H1 (cell line): ENCODE measurements around the gene UBAP1L. TPM values are rescaled to one million over a fixed set of nuclear protein-coding genes. Genes with fewer than 3 reads are reported as not detected.
A peak's percentile ranks its signal among the peaks of the same experiment; 100 is the strongest.

Experiments
- CTCF ChIA-PET: fragments of 300-600 bp; sonication (Branson Sonifier 250); formaldehyde crosslinking; loops from one replicate; lab custom pipeline; 2021; ENCODE audit not compliant: partially characterized antibody; lab: Charles Lee
- POLR2A ChIA-PET: fragments of 300-600 bp; sonication (Branson Sonifier 250); formaldehyde crosslinking; loops from one replicate; lab custom pipeline; 2021; ENCODE audit warnings: inconsistent platforms; ENCODE audit not compliant: partially characterized antibody; lab: Charles Lee
- DNase-seq, 2 experiments: peaks; one replicate each; pipeline versions ENCODE4 v3.0.0 to v3.0.0-alpha.2; 2010 to 2022; ENCODE audit warnings: low spot score in 2 of 2, low read depth in 1 of 2, mixed read lengths in 1 of 2
- FAIRE-seq: peaks from 2 replicates; lab custom pipeline; 2011; peaks lifted over from hg19 to GRCh38; lab: Jason Lieb, UNC
- H2AFZ ChIP-seq: 2 replicates; pipeline ENCODE4 v1.8.1; 2012; ENCODE audit warnings: low read length, inconsistent platforms
- H2AK5ac ChIP-seq: 2 replicates; pipeline ENCODE4 v1.6.1; 2013; ENCODE audit warnings: low read depth, low read length
- H2BK120ac ChIP-seq: replicated peaks from 2 replicates; pipeline ENCODE3; 2013; ENCODE audit warnings: low read depth, low read length, inconsistent platforms
- H2BK12ac ChIP-seq: 2 replicates; pipeline ENCODE4 v1.6.1; 2013; ENCODE audit warnings: low read depth, low read length
- H2BK15ac ChIP-seq: 2 replicates; pipeline ENCODE4 v1.6.1; 2013; ENCODE audit warnings: low read length
- H2BK20ac ChIP-seq: 2 replicates; pipeline ENCODE4 v1.6.1; 2013; ENCODE audit warnings: low read length
- H2BK5ac ChIP-seq: 2 replicates; pipeline ENCODE4 v1.6.1; 2013; ENCODE audit warnings: low read depth, low read length
- H3K14ac ChIP-seq: 2 replicates; pipeline ENCODE4 v1.6.1; 2013; ENCODE audit warnings: inconsistent platforms; ENCODE audit not compliant: insufficient read length
- H3K18ac ChIP-seq: 2 replicates; pipeline ENCODE4 v1.6.1; 2013; ENCODE audit warnings: low read length; ENCODE audit errors: extremely low read depth
- H3K23ac ChIP-seq: 2 replicates; pipeline ENCODE4 v1.6.1; 2013; ENCODE audit warnings: inconsistent platforms; ENCODE audit not compliant: insufficient read length
- H3K23me2 ChIP-seq: 2 replicates; pipeline ENCODE4 v1.6.1; 2013; ENCODE audit warnings: low read depth, low read length
- H3K27ac ChIP-seq: 2 replicates; pipeline ENCODE4 v1.6.1; 2011; ENCODE audit warnings: low read depth, low read length, inconsistent platforms
- H3K27me3 ChIP-seq, 4 experiments: replicated peaks in 1 of 4; 1 replicate in 1 of 4; 2 replicates in 3 of 4; pipeline versions ENCODE4 v1.6.1 to v1.8.1; 2011 to 2013; ENCODE audit warnings: low read length in 3 of 4, mild to moderate bottlenecking in 3 of 4, inconsistent platforms in 2 of 4, mixed read lengths in 2 of 4, moderate library complexity in 1 of 4; ENCODE audit not compliant: control insufficient read depth in 3 of 4, insufficient read depth in 3 of 4; ENCODE audit errors: extremely low read depth in 1 of 4
- H3K36me3 ChIP-seq, 4 experiments: 2 replicates each; pipeline versions ENCODE4 v1.6.1 to v1.8.1; 2011 to 2013; ENCODE audit warnings: mild to moderate bottlenecking in 4 of 4, low read length in 3 of 4, moderate library complexity in 2 of 4, control low read depth in 1 of 4, inconsistent platforms in 1 of 4; ENCODE audit not compliant: insufficient read depth in 4 of 4, control insufficient read depth in 2 of 4
- H3K4ac ChIP-seq: replicated peaks from 2 replicates; pipeline ENCODE3; 2013; ENCODE audit warnings: low read length, low read depth, mixed read lengths, inconsistent platforms; ENCODE audit not compliant: insufficient read length
- H3K4me1 ChIP-seq, 4 experiments: replicated peaks in 1 of 4; 1 replicate in 1 of 4; 2 replicates in 3 of 4; pipeline versions ENCODE4 v1.6.1 to v1.8.1; 2011 to 2013; ENCODE audit warnings: low read length in 3 of 4, inconsistent platforms in 2 of 4, mixed read lengths in 1 of 4; ENCODE audit not compliant: insufficient read depth in 4 of 4, control insufficient read depth in 3 of 4
- H3K4me2 ChIP-seq, 2 experiments: 2 replicates each; pipeline versions ENCODE4 v1.6.1 to v1.8.1; 2011 to 2013; ENCODE audit warnings: low read depth in 2 of 2, low read length in 2 of 2, control low read depth in 1 of 2, inconsistent platforms in 1 of 2, mild to moderate bottlenecking in 1 of 2; ENCODE audit not compliant: insufficient read depth in 1 of 2
- H3K4me3 ChIP-seq, 4 experiments: fragments of 200-600, 300-600 bp in 1 of 4; sonication (generic), shearing (Covaris generic), sonication (Bioruptor Twin) in 1 of 4; 2 replicates each; pipeline versions ENCODE4 v1.5.1 to v1.8.1; 2011 to 2016; ENCODE audit warnings: low read length in 4 of 4, low read depth in 3 of 4, control low read depth in 2 of 4, inconsistent platforms in 2 of 4, mild to moderate bottlenecking in 2 of 4, mixed read lengths in 1 of 4, moderate library complexity in 1 of 4; ENCODE audit not compliant: insufficient read depth in 2 of 4; ENCODE audit errors: extremely low read depth in 1 of 4
- H3K56ac ChIP-seq: replicated peaks from 2 replicates; pipeline ENCODE3; 2013; ENCODE audit warnings: low read depth, mild to moderate bottlenecking, mixed read lengths, low read length, inconsistent platforms; ENCODE audit not compliant: insufficient read length
- H3K79me1 ChIP-seq: 2 replicates; pipeline ENCODE4 v1.6.1; 2013; ENCODE audit warnings: low read depth, low read length, control low read depth
- H3K79me2 ChIP-seq, 2 experiments: 2 replicates each; pipeline versions ENCODE4 v1.6.1 to v1.8.1; 2012 to 2013; ENCODE audit warnings: low read length in 2 of 2, mild to moderate bottlenecking in 2 of 2, inconsistent platforms in 1 of 2; ENCODE audit not compliant: insufficient read depth in 2 of 2, control insufficient read depth in 1 of 2
- H3K9ac ChIP-seq, 4 experiments: replicated peaks in 1 of 4; 1 replicate in 1 of 4; 2 replicates in 3 of 4; pipeline versions ENCODE4 v1.6.1 to v1.8.1; 2011 to 2013; ENCODE audit warnings: low read depth in 3 of 4, low read length in 3 of 4, control low read depth in 2 of 4, mild to moderate bottlenecking in 2 of 4, moderate library complexity in 2 of 4, inconsistent platforms in 1 of 4; ENCODE audit errors: extremely low read depth in 1 of 4
- H3K9me3 ChIP-seq, 2 experiments: 2 replicates each; pipeline versions ENCODE4 v1.6.1 to v1.8.1; 2012 to 2013; ENCODE audit warnings: mild to moderate bottlenecking in 2 of 2, moderate library complexity in 2 of 2, control low read depth in 1 of 2, inconsistent platforms in 1 of 2, low read depth in 1 of 2, low read length in 1 of 2, mixed read lengths in 1 of 2; ENCODE audit not compliant: insufficient read depth in 2 of 2
- H4K20me1 ChIP-seq, 2 experiments: replicated peaks in 1 of 2; 2 replicates each; pipeline versions ENCODE3 to v1.8.1; 2011 to 2013; ENCODE audit warnings: inconsistent platforms in 2 of 2, low read length in 2 of 2, mild to moderate bottlenecking in 1 of 2; ENCODE audit not compliant: insufficient read depth in 2 of 2, control insufficient read depth in 1 of 2
- H4K5ac ChIP-seq: 2 replicates; pipeline ENCODE4 v1.6.1; 2013; ENCODE audit warnings: low read length, low read depth, mixed read lengths, inconsistent platforms; ENCODE audit not compliant: insufficient read length
- H4K8ac ChIP-seq: 2 replicates; pipeline ENCODE4 v1.8.0; 2013; ENCODE audit warnings: mild to moderate bottlenecking, moderate library complexity, low read length, inconsistent platforms; ENCODE audit not compliant: insufficient read depth; ENCODE audit errors: extremely low read depth
- H4K91ac ChIP-seq: replicated peaks from 2 replicates; pipeline ENCODE3; 2013; ENCODE audit warnings: low read length, mixed read lengths, inconsistent platforms; ENCODE audit not compliant: insufficient read length
- CHD1 ChIP-seq: IDR thresholded peaks from 2 replicates; pipeline ENCODE4 v1.6.1; 2012; ENCODE audit warnings: low read depth, low read length, improper control_type of control experiment
- EGR1 ChIP-seq: IDR thresholded peaks from 2 replicates; pipeline ENCODE4 v1.6.1; 2011; ENCODE audit warnings: low read depth, low read length, borderline replicate concordance
- JUN ChIP-seq: IDR thresholded peaks from 2 replicates; pipeline ENCODE4 v1.6.1; 2011; ENCODE audit warnings: low read depth, mild to moderate bottlenecking, improper control_type of control experiment, low read length
- JUND ChIP-seq: IDR thresholded peaks from 2 replicates; pipeline ENCODE4 v1.6.1; 2011; ENCODE audit warnings: mild to moderate bottlenecking, improper control_type of control experiment, low read length
- POLR2AphosphoS5 ChIP-seq: IDR thresholded peaks from 2 replicates; pipeline ENCODE4 v1.6.1; 2011; ENCODE audit warnings: low read depth, low read length
- SIN3A ChIP-seq, 2 experiments: IDR thresholded peaks in 1 of 2; conservative IDR thresholded peaks in 1 of 2; 2 replicates each; pipeline ENCODE4 v1.6.1; 2011 to 2012; ENCODE audit warnings: low read length in 2 of 2, improper control_type of control experiment in 1 of 2, low read depth in 1 of 2, mild to moderate bottlenecking in 1 of 2
- SP1 ChIP-seq: IDR thresholded peaks from 2 replicates; pipeline ENCODE4 v1.6.1; 2011; ENCODE audit warnings: low read depth, low read length
- SUZ12 ChIP-seq: fragments of 200-600 bp; sonication (generic); IDR thresholded peaks from 2 replicates; pipeline ENCODE4 v1.6.1; 2012; ENCODE audit warnings: mild to moderate bottlenecking, inconsistent platforms, low read length, moderate library complexity, mixed read lengths
- TAF1 ChIP-seq: IDR thresholded peaks from 2 replicates; pipeline ENCODE4 v1.6.1; 2011; ENCODE audit warnings: mild to moderate bottlenecking, low read depth, low read length
- WGBS, 2 experiments: shearing (Covaris generic) in 1 of 2; methylation state at CpG; one replicate each; pipeline versions ENCODE4 v1.1.6 to v1.1.7; 2013 to 2015; ENCODE audit warnings: low lambda C conversion rate in 2 of 2, mixed read lengths in 2 of 2, inconsistent platforms in 1 of 2, low coverage in 1 of 2, missing lambda C conversion rate in 1 of 2; ENCODE audit not compliant: insufficient replicate concordance in 2 of 2, insufficient coverage in 1 of 2, insufficient read length in 1 of 2; ENCODE audit errors: extremely low coverage in 1 of 2, missing lambda C conversion rate in 1 of 2; 5-methylcytosine and 5-hydroxymethylcytosine counted together
- polyA plus RNA-seq, 7 experiments: library from polyadenylated mRNA; depleted of rRNA in 3 of 7; stranded (reverse) in 5 of 7; unstranded in 2 of 7; fragments of >200 nt in 5 of 7; fragments of 200-250 nt in 2 of 7; gene quantifications; 1 replicate in 5 of 7; 2 replicates in 1 of 7; 4 replicates in 1 of 7; pipeline versions ENCODE4 v1.2.1 to v1.2.3, GENCODE V29; 2011 to 2013; ENCODE audit warnings: missing spikeins in 2 of 7, mixed read lengths in 2 of 7
- total RNA-seq: library from RNA; stranded (reverse); fragmentation: NEBNext Ultra II Directional; extraction: Animal tissue kit (Norgen Biotek cat#: 25700); gene quantifications from 2 replicates; pipeline ENCODE4 v1.2.1, GENCODE V29; 2021
- TF ChIP-seq, protein P1 (sequence below), 3 experiments: IDR thresholded peaks; 1 replicate in 2 of 3; 2 replicates in 1 of 3; pipeline versions ENCODE4 v1.5.1 to v1.6.1; 2011; ENCODE audit warnings: low read length in 3 of 3, mild to moderate bottlenecking in 3 of 3, inconsistent platforms in 2 of 3, low read depth in 1 of 3, moderate library complexity in 1 of 3; ENCODE audit not compliant: insufficient read depth in 1 of 3; ENCODE audit errors: control extremely low read depth in 1 of 3

Gene UBAP1L
- total and polyA plus RNA-seq, 2 of the 8 experiments (the other 6 are each of a cell fraction or from before 2014, with no cell fraction given), result 0.67 to 1.7 TPM

DNA sequence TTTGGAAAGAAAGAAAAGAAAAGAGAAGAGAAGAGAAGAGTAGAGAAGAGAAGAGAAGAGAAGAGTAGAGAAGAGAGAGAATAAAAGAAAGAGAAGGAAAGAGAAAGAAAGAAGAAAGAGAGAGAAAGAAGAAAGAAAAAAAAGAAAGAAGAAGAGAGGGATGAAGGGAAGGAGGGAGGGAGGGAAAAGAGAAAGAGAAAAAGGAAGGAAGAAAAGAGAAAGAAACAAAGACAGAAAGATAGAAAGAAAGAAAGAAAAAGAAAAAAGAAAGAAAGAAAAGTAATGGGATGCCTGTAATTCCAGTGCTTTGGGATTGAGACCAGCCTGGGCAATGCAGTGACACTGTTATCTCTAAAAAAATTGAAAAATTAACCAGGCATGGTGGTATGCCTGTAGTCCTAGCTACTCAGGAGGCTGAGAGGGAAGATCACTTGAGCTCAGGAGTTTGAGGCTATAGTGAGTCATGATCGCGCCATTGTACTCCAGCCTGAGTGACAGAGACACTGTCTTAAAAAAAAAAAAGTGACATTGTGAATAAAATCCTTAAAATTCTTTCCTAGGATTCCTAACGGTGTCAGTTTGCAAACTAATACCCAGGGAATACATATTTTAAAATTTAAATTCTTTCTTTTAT, 48.9 kb downstream of the UBAP1L start:
- Histone ChIP-seq H2BK12ac (no peak overlapping the region), H3K4ac (no peak overlapping the region), H2BK5ac (no peak overlapping the region), H3K79me2 (no peaks in the 10 kb centered on the region), H2BK20ac (no peak overlapping the region), H3K4me2 (peak overlapping the region; percentile 82 to 90; a peak in 3 of 4 replicates), H3K14ac (no peak overlapping the region), H4K8ac (no peak overlapping the region), H3K9ac (no peak overlapping the region), H3K79me1 (peaks cover 3% of the 10 kb centered on the region; the same call in 1 of the 2 replicates), H3K56ac (no peak overlapping the region), H2AFZ (no peak overlapping the region), H4K91ac (no peak overlapping the region), H4K20me1 (no peaks in the 10 kb centered on the region), H3K23me2 (peaks cover 6% of the 10 kb centered on the region; the same call in 1 of the 2 replicates), H3K18ac (no peak overlapping the region), H2BK120ac (no peak overlapping the region), H3K4me1 (peaks cover under 1 to 12% (median 4%) of the 10 kb centered on the region in 4 experiments; a peak in 3 of 7 replicates), H3K27ac (no peak overlapping the region), H3K9me3 (no peaks in the 10 kb centered on the region), H3K36me3 (no peaks in the 10 kb centered on the region), H2AK5ac (no peak overlapping the region), H3K23ac (no peak overlapping the region), H3K27me3 (peaks cover 0 to 6% (median 1%) of the 10 kb centered on the region in 4 experiments; a peak in 3 of 7 replicates), H2BK15ac (no peak overlapping the region), H3K4me3 (peak overlapping the region in 1 of 4 experiments; percentile 71; a peak in 2 of 8 replicates), H4K5ac (no peak overlapping the region)
- CTCF ChIA-PET, result interaction anchor here (0.6 to 33.2 kb wide), 9 partner anchors 8 to 1257 kb away, joined by 3 to 1213 read pairs (median 5); partner anchors contain the start of genes KBTBD13, RASL12 and SLC51B
- POLR2A ChIA-PET, result interaction anchor here (1.4 to 8.0 kb wide), 3 partner anchors 12 to 239 kb away, joined by 3 to 93 read pairs (median 4); partner anchors contain the start of genes KBTBD13 and RNU5B-1
- WGBS, 2 experiments, result 60% methylated on average over 3 of the region's 3 CpGs; no CpG with 5 or more reads in 1 of the 2 experiments
- DNase-seq (no peak), FAIRE-seq (peak; percentile 36)
- TF ChIP-seq SP1 (no peak), JUN (no peak), JUND (no peak), SIN3A (conservative IDR thresholded peaks at IDR 0.05 in 1 of 2, IDR thresholded peaks at IDR 0.05 in 1 of 2; ENCODE audit: low read depth in 1 of 2, low read length in 2 of 2) (no peak), POLR2AphosphoS5 (no peak), TAF1 (no peak), SUZ12 (no peak), CHD1 (no peak), EGR1 (no peak)
- TF ChIP-seq, protein P1, sequence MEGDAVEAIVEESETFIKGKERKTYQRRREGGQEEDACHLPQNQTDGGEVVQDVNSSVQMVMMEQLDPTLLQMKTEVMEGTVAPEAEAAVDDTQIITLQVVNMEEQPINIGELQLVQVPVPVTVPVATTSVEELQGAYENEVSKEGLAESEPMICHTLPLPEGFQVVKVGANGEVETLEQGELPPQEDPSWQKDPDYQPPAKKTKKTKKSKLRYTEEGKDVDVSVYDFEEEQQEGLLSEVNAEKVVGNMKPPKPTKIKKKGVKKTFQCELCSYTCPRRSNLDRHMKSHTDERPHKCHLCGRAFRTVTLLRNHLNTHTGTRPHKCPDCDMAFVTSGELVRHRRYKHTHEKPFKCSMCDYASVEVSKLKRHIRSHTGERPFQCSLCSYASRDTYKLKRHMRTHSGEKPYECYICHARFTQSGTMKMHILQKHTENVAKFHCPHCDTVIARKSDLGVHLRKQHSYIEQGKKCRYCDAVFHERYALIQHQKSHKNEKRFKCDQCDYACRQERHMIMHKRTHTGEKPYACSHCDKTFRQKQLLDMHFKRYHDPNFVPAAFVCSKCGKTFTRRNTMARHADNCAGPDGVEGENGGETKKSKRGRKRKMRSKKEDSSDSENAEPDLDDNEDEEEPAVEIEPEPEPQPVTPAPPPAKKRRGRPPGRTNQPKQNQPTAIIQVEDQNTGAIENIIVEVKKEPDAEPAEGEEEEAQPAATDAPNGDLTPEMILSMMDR (IDR thresholded peaks at IDR 0.05; ENCODE audit: control extremely low read depth in 1 of 3, insufficient read depth in 1 of 3, low read depth in 1 of 3, low read length in 3 of 3), result no peak
